Right lobe of liver (tissue), 6 donors: ENCODE data around the gene CAMTA1. TPM values are rescaled to one million over a fixed set of nuclear protein-coding genes. Genes with fewer than 3 reads are reported as not detected.

Experiments used
- ATAC-seq, 4 donors: fragments of 200-7000 bp; cut with Tn5 transposase; one replicate each; pipeline ENCODE4 v1.9.1; 2020; ENCODE audit warnings: mild to moderate bottlenecking in 4 of 4, moderate library complexity in 4 of 4
- DNase-seq, 3 donors: peaks; one replicate each; pipeline ENCODE4 v3.0.0-alpha.2; 2020
- H3K27ac ChIP-seq, 3 donors: fragments of 200-600 bp; one replicate each; pipeline ENCODE4 v1.8.0; 2022
- H3K27me3 ChIP-seq, 2 donors: fragments of 200-600 bp; one replicate each; pipeline ENCODE4 v1.8.0; 2022
- H3K36me3 ChIP-seq, 4 donors: fragments of 200-600 bp; sonication (generic) in 1 of 4; one replicate each; pipeline versions ENCODE4 v1.5.1 to v1.8.0; 2017 to 2022; ENCODE audit warnings: control low read depth in 1 of 4
- H3K4me1 ChIP-seq, 4 donors: fragments of 200-600 bp; sonication (generic) in 1 of 4; one replicate each; pipeline versions ENCODE4 v1.5.1 to v1.8.0; 2017 to 2022; ENCODE audit warnings: control low read depth in 1 of 4
- H3K4me3 ChIP-seq, 3 donors: fragments of 200-600 bp; one replicate each; pipeline ENCODE4 v1.8.0; 2022
- H3K9me3 ChIP-seq, 4 donors: fragments of 200-600 bp; sonication (generic) in 1 of 4; one replicate each; pipeline versions ENCODE4 v1.5.1 to v1.8.0; 2017 to 2022; ENCODE audit warnings: control low read depth in 1 of 4
- POLR2A ChIP-seq: fragments of 450-650 bp; IDR thresholded peaks from one replicate; pipeline ENCODE4 v1.6.1; 2017; ENCODE audit warnings: antibody characterized with exemption, mild to moderate bottlenecking
- WGBS: methylation state at CpG from one replicate; pipeline ENCODE4 v1.1.6; 2018; ENCODE audit warnings: low coverage, low lambda C conversion rate; ENCODE audit not compliant: insufficient coverage; ENCODE audit errors: missing lambda C conversion rate; 5-methylcytosine and 5-hydroxymethylcytosine counted together
- intact Hi-C, 2 donors: fragments of 100-400 bp; cut with DNase I; formaldehyde crosslinking; loops; one replicate each; pipeline versions ENCODE4 v1.11.2 to v1.14.1; 2022
- total RNA-seq, 6 experiments: library from RNA; depleted of rRNA in 2 of 6; stranded (reverse); fragments of >200 nt in 2 of 6; fragmentation: NEBNext Ultra II Directional in 3 of 6; extraction: Animal tissue kit (Norgen Biotek cat#: 25700) in 3 of 6; gene quantifications; one replicate each; pipeline versions ENCODE4 v1.1.0 to v1.2.4, GENCODE V29; 2016 to 2023
- TF ChIP-seq, protein P1 (sequence below), 4 donors: fragments of 200-600 bp in 3 of 4; fragments of 450-650 bp in 1 of 4; IDR thresholded peaks; one replicate each; pipeline versions ENCODE4 v1.5.1 to v1.8.0; 2016 to 2022; ENCODE audit warnings: antibody characterized with exemption in 4 of 4, mild to moderate bottlenecking in 2 of 4
- donor health status: DM: no; HTN: yes; CAD: no.
- donor health status: DM: no; HTN: no; CAD: no.
- donor health status: DM: no; HTN: no; CAD: no.
- donor health status: DM: no; HTN: yes; CAD: no.
- donor health status: DM: no; HTN: yes; CAD: no.

The CAMTA1 gene
- total RNA-seq, 6 experiments from 2014 or later = 32.3 to 49.4 (median 37.2) TPM

DNA sequence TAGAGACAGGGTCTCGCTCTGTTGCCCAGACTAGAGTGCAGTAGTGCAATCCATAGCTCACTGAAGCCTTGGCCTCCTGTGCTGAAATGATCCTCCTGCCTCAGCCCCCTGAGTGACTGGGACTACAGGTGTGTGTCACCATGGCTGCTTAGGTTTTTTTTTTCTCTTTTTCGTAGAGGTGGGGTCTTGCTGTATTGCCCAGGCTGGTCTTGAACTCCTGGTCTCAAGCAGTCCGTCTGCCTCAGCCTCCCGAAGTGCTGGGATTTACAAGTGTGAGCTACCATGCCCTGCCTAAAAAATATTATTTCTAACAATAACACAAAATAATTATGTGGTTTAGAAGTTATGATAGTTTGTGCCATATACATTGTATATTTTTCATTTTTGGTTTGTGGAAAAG, 9.9 kb downstream of the CAMTA1 start:
- Histone ChIP-seq H3K9me3 (no peaks in the 10 kb centered on the region), H3K27me3 (no peaks in the 10 kb centered on the region), H3K36me3 (no peaks in the 10 kb centered on the region), H3K4me3 (no peak overlapping the region), H3K4me1 (peaks cover 0 to 2% (median 0%) of the 10 kb centered on the region in 4 donors), H3K27ac (peak overlapping the region in 1 of 3 donors; percentile 21)
- no peak for TF ChIP-seq POLR2A
- TF ChIP-seq, protein P1, sequence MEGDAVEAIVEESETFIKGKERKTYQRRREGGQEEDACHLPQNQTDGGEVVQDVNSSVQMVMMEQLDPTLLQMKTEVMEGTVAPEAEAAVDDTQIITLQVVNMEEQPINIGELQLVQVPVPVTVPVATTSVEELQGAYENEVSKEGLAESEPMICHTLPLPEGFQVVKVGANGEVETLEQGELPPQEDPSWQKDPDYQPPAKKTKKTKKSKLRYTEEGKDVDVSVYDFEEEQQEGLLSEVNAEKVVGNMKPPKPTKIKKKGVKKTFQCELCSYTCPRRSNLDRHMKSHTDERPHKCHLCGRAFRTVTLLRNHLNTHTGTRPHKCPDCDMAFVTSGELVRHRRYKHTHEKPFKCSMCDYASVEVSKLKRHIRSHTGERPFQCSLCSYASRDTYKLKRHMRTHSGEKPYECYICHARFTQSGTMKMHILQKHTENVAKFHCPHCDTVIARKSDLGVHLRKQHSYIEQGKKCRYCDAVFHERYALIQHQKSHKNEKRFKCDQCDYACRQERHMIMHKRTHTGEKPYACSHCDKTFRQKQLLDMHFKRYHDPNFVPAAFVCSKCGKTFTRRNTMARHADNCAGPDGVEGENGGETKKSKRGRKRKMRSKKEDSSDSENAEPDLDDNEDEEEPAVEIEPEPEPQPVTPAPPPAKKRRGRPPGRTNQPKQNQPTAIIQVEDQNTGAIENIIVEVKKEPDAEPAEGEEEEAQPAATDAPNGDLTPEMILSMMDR (IDR thresholded peaks at IDR 0.05) = no peak
- 100% methylated on average over 1 of the region's 4 CpGs for WGBS
- DNase-seq = no peak
- intact Hi-C loops = loop anchor here (10.0 kb wide), 1 partner anchor 90 kb away; no protein-coding TSS in a partner anchor
- no peak for ATAC-seq

DNA sequence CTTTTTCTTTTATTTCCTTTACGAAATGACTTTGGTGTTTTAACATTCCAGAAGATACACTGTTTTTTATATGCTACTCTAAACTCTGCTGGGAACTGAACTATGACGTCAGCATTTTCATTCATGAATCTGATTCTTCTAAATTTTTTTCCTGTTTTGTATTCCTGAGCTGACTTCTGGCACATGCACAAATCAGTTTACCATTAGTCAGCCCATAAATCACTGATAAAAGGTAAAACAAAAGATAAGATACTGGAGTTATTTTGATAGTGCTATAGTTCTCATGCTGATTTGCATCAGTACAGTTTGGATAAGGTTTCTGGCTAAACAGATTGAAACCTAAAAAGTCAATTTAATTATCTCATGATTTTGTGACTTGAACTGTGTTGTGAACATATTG, 10.4 kb downstream of the CAMTA1 start:
- no peak for DNase-seq
- TF ChIP-seq, protein P1 (IDR thresholded peaks at IDR 0.05) = no peak
- no peak for TF ChIP-seq POLR2A

DNA sequence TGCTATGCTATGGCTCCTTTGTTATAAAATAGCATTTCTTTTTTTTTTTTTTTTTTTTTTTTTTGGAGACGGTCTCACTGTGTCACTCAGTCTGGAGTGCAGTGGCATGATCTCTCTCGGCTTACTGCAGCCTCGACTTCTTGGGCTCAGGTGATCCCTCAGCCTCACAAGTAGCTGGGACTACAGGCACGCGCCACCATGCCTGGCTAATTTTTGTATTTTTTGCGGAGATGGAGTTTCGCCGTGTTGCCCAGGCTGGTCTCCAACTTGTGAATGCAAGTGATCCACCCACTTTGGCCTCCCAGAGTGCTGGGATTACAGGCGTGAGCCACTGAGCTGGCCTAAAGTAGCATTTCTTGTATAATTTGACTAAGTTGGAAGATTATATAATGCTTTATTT, 10.8 kb downstream of the CAMTA1 start:
- ATAC-seq (peak in 1 of 4 donors; percentile 18), DNase-seq (no peak)
- 89% methylated on average over 9 of the region's 9 CpGs for WGBS
- Histone ChIP-seq H3K9me3 (no peaks in the 10 kb centered on the region), H3K4me1 (peaks cover 0 to 10% (median 4%) of the 10 kb centered on the region in 4 donors), H3K27me3 (no peaks in the 10 kb centered on the region), H3K4me3 (no peak overlapping the region), H3K36me3 (no peaks in the 10 kb centered on the region), H3K27ac (peak overlapping the region in 1 of 3 donors; percentile 34)
- no peak for TF ChIP-seq POLR2A
- TF ChIP-seq, protein P1 (IDR thresholded peaks at IDR 0.05) = no peak
- intact Hi-C loops = loop anchor here (10.0 kb wide), 1 partner anchor 89 kb away; no protein-coding TSS in a partner anchor

More for the DNA sequence above, 10.4 kb downstream of the CAMTA1 start:
- H3K4me1 ChIP-seq = peaks cover 0 to 6% (median 2%) of the 10 kb centered on the region in 4 donors
- no peaks in the 10 kb centered on the region for H3K27me3 ChIP-seq
- intact Hi-C loops = loop anchor here (10.0 kb wide), 1 partner anchor 89 kb away; no protein-coding TSS in a partner anchor
- no peak overlapping the region for H3K27ac ChIP-seq
- no peaks in the 10 kb centered on the region for H3K9me3 ChIP-seq
- peak in 1 of 4 donors; percentile 56 for ATAC-seq
- H3K36me3 ChIP-seq = no peaks in the 10 kb centered on the region
- H3K4me3 ChIP-seq = no peak overlapping the region
- WGBS = 30% methylated on average over 2 of the region's 2 CpGs

DNA sequence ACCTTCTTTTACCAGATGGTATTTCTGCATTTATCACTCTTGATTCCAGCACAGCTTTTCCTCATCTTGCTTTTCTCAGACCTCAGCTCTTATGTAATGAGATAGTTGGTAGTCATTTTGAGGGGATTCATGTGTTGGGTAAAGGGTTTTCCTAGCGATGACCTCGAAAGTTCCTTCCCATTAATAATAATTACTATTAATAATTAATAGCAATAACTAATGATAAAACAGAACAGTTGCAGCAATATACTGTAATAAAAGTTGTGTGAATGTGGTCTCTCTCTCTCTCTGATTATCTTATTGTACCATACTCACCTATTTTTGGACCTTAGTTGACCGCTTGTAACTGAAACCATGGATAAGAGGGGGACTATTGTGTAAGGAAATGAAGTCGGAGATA, 14.2 kb downstream of the CAMTA1 start:
- no peaks in the 10 kb centered on the region for H3K36me3 ChIP-seq
- ATAC-seq (no peak), DNase-seq (no peak)
- no peak overlapping the region for H3K27ac ChIP-seq
- H3K27me3 ChIP-seq = no peaks in the 10 kb centered on the region
- intact Hi-C loops = loop anchor here (10.0 kb wide), 1 partner anchor 85 kb away; no protein-coding TSS in a partner anchor
- no peaks in the 10 kb centered on the region for H3K9me3 ChIP-seq
- peaks cover 0 to 16% (median 4%) of the 10 kb centered on the region in 4 donors for H3K4me1 ChIP-seq
- H3K4me3 ChIP-seq = no peak overlapping the region
- TF ChIP-seq POLR2A = no peak
- TF ChIP-seq, protein P1 (IDR thresholded peaks at IDR 0.05) = no peak
- 89% methylated on average over 4 of the region's 4 CpGs for WGBS
